Cardiac atrium fibroblast (primary cell): ENCODE data around the gene SZRD1. TPM values are rescaled to one million over a fixed set of nuclear protein-coding genes. Genes with fewer than 3 reads are reported as not detected.

Experiments used
- total RNA-seq: library from RNA; depleted of rRNA; stranded (reverse); fragments of >200 nt; gene quantifications from 2 replicates; pipeline ENCODE4 v1.2.3, GENCODE V29; 2015

SZRD1 gene, protein sequence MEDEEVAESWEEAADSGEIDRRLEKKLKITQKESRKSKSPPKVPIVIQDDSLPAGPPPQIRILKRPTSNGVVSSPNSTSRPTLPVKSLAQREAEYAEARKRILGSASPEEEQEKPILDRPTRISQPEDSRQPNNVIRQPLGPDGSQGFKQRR
- 54.2 and 60.6 TPM in 2 replicates for total RNA-seq

DNA sequence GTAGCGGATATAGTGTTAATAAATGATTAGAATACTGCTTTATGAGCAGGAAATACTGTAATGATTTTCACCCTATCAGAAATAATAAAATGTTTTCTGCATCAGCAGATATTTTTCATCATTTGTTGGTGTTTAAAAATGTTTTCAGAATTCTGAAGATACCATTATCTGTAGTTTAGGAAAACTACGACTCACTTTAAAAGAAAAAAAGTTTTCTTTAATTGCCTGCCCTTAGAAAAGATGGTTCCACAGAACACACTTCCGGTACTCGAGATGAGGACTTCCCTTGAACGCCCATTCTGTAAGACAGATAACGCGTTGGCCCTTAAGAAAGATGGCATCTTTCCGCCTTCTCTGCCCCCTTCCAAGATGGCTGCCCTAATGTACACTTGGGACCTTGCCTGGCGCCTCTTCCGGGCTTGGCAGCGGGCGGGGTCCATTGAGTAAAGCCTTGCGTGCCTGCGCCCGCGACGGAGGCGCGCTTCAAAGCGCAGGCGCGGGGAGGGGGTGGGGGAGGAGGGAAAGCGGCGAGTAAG lies at the start of gene SZRD1:
SZRD1 (plus strand) TSS at position 521 of the 536 bp plus-strand sequence. CDS start 16 bp downstream, outside the sequence.

DNA sequence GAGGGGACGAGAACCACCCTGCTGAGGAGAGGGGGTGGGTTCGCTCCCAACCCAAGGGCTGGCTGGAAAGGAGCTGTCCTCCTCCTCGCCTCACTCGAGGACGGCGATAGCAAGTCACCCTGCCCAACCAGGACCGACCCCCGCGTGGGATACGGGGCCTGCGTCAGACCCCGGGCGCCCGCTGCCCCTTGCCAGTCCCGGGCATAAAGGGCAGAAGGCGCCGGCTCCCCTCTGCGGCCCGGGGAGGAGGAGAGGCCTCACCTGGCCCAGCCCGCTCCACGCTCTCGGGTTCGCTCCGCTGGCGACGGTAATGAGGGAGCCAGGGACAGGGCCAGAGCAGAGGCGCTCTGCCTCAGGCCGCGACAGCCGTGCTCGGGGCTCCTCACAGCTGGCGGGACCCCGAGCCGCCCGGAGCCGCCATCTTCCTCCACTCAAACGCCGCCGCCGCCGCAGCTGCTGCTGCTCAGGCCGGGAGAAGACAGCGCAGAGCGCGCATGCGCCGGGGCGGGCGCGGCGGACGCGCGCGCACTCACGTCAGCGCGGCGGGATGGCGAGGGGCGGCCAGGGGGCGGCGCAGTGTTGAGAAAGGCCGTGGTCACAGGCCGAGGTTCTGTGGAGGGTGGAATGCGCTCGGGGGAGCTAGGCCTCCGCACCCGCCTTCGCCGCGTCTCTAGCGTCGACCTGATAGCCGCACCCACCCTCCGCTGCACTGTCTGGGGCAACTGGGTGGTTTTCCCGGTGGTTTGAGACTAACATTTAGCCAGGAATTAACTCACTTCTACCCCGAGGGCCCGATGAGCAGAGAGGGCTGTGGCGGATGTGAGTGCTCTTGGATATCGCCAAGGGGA lies 14.8 kb upstream of the SZRD1 start, which contains the start of gene FBXO42:
FBXO42 (minus strand) TSS at position 487 of the 848 bp plus-strand sequence. CDS start 37,062 bp downstream, outside the sequence.

DNA sequence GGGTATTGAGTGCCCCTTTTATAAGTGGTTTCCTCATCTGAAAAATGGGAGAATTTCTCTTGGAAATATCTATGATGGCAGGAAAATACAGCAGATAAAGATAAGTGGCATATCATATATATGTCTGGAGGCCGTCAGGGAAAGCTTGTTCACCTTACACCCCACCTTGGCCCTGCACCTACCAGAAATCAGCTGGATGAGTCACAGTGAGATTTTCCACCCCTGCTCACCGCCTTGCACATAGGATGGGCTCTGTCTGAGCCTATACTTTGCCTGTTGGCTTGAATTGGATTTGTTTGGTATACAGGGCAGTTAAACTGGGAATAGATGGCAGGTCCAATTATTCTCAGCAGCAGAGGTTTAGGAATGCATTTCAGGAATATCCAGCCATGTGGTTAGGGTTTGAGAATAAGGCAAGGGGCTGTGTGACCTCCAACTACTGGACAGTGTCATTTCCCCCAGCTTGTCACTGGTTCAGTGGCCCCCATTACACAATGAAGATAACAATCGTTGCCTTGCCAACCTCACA lies 70.0 kb downstream of the SZRD1 start, which contains the start of gene SPATA21:
SPATA21 (minus strand) TSS at position 479 of the 529 bp plus-strand sequence. CDS start 6,053 bp downstream, outside the sequence.

DNA sequence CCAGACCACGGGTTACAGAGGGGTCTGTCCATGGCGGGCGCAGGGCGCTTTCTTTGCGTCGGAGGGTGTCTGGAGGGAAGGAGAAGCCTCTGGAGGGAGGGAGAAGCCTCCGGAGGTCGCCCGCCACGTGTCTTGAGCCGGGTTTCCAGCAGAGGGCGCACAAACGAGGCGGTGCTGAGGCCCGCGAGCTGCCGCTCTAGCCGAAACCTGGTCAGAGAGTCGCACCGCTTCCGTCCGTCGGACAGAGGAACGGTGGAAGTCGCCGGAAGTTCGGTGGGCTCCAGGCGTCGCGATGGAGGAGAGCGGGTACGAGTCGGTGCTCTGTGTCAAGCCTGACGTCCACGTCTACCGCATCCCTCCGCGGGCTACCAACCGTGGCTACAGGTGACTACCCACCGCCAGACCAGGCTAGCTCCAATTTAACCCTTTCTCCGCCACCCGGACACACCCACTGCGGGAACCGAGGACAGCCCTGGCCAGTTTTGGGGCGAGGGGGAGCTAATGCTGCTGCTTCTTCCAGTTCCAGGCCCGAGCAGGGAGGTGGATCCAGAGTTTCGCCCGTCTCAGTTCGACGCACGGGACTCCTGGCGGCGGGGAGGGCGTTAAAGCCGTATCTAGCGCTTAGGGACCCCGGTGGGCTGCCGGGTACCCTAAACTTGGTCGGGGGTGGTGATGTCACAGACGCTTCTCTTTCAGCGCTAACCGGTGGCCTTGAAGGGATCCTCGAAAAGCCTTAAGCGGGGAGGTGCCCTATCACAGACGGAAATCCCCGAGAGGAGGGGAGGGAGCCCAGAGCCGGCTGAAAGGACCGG lies 73.6 kb downstream of the SZRD1 start, which contains the start of gene NECAP2:
NECAP2 (plus strand) TSS at position 255 of the 812 bp plus-strand sequence; CDS start at position 293, 38 bp downstream.

Other genes starting within 250 kb of the SZRD1 start
- gene EPHA2, start 211.2 kb upstream of the SZRD1 start, total RNA-seq = 16.4 and 25.1 TPM in 2 replicates
- 4.5 and 11.4 TPM in 2 replicates for gene ARHGEF19, start 154.6 kb upstream of the SZRD1 start, total RNA-seq
- gene CPLANE2, start 130.1 kb upstream of the SZRD1 start, total RNA-seq = 1.1 and 2.3 TPM in 2 replicates
- gene FBXO42, start 14.8 kb upstream of the SZRD1 start, total RNA-seq = 9.4 and 20.6 TPM in 2 replicates
- not detected in 2 replicates for gene SPATA21, start 70.2 kb downstream of the SZRD1 start, total RNA-seq
- gene NECAP2, start 73.5 kb downstream of the SZRD1 start, total RNA-seq = 83.8 and 84.6 TPM in 2 replicates
- gene RNU1-1, start 147.0 kb downstream of the SZRD1 start, total RNA-seq = not detected in 2 replicates
- gene NBPF1, start 246.3 kb downstream of the SZRD1 start, total RNA-seq = 13.8 and 14.8 TPM in 2 replicates